Measurements from ENCODE around the gene ZNF318.
"Not testable (repeated sequence)": the region's sequence is repeated elsewhere in the genome, so short reads cannot be mapped to it uniquely, and the experiment has no call there.

ZNF318 gene

DNA sequence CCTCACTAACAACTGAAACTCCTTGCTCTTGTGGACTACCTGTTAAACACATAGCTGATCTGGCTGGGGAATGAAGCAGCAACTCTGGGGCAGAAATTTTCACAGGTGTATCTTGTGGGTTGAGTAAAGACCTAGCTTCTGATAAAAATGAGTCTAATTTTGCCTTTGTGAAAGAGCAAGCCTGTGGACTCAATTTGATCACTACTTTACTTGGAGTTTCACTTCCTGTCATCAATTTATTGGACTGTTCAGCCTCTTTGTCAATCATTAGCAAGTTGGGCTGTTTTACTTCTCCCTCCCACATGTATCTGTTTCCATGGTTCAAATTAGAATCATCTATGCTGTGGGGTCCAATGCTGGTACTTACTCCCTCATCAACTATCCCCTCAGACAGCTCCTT, 31.2 kb downstream of the ZNF318 start:
- no peak for DNase-seq (ENCODE audit: low read depth)

DNA sequence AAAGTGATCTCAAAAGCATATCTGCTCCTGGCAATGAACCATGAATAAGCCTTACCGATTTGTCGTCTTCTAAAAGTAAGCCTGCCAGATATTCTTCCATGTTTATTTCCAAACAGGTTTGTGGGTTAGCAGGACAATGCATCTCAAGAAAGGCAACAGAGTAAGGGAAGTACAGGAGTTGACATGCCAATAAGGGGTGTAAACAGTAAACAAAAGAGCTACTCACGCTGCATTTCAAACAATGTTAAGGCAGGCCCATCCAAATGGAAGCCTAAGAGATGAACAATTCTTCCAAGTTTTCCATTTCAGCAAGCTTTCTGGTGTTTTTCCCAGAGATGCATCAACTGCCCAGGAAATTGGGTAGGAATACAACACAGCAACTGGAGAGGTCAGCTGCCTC, 33.1 kb downstream of the ZNF318 start:
- no peak for DNase-seq (ENCODE audit: low read depth)

DNA sequence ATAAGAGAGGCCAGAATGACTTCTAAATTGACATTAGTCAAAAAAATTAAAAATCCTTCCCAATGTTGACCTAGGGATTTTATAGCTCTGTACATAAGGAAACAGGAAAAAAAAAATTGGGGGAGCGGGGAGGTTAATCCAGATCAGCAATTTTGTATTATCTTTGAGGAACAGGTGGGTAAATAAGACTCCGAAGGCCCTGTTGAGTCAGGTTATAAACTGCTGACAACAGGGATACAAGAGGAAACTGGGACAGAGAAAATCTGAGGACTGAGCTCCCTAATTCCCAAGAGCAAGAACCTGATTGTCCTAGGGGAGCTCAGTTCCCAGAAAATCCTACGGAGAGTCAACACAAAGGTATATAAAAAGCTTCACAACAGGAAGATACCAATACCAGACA, 34.0 kb downstream of the ZNF318 start:
- no peak for DNase-seq (ENCODE audit: low read depth)

DNA sequence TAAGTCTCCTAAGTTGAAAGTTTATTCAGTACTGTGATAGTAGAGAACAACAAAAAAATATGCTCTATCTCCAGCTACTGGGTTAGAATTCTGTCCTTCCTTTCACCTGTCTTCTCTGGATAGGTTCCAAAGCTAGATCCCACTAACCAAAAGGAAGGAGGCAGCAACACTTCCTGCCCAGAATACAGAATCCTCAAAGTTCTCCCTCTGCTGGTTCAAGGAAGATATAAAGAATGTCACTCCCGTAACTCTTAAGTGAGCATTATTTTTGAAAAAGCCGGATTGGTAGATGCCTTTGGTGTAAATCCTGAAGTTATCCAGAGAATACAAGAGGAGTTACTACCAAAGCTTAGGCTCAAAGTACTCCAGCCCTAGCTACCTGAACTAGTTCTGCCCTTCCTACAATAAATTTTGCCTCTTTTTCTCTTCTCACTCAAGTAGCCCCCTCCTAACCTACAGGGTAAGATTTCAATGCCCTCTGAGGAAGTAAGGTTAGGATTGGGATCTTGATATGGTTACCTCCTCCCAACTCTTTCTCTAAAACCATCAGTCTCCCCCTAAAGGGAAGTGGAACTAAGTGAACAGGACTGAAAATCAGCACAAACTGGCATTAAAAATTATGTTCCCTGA, 34.9 kb downstream of the ZNF318 start:
- DNase-seq (ENCODE audit: low read depth), result peak; percentile 12

DNA sequence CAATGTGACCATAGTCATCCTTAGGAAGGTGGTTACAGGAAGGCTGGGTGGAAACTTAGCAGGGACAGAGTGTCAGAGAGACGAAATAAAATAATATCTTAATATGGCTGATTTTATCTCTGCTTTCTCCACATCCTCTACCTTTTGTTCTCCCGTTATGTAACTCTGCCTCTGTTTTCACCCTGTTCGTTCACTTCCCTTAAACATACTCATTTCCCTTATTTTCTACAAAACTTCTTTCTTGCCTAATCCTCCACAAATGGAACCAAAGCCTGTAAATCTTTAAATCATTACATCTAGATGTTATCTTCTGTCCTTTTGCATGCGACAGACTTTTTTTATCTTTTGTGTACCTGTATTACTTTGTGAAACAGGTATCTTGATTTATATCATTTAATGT, 37.6 kb downstream of the ZNF318 start:
- no peak for DNase-seq (ENCODE audit: low read depth)

DNA sequence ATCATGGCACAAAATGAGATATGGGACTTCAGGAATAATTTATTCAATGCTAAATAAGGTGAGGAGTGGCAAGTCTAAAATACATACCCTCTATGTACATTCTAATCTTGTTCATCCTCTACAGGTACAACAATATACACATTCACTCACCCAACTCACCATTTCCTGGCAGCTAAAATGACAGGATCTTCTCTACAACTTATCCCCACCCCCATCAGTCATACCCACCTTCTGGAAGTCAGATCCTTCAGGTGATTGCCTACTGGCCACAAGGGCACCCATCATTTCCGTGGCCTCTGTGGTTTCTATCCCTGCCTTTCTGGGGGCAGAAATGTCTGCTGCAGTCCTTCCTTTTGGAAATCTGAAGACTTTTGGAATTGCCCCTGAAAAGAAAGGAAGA, 38.0 kb downstream of the ZNF318 start:
- no peak for DNase-seq (ENCODE audit: low read depth)

DNA sequence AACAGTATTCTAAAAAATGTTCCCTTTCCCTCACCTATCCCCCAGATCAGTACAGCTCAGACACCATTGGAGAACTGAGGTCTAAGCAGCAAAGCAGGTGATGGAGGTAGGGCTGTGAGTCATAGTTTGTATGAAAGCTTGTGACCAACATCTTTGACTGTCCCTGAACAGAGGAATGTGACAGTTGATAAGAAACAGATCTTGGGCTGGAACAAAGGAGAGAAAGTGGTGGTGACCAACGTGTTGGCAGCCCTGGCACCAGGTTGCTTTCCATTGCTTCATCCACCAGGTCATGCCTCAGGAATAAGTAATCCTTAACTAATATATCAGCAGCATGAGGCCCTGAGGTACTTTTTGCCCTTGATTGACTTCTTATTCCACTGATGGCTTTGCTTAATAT, 40.9 kb downstream of the ZNF318 start:
- no peak for DNase-seq (ENCODE audit: low read depth)

DNA sequence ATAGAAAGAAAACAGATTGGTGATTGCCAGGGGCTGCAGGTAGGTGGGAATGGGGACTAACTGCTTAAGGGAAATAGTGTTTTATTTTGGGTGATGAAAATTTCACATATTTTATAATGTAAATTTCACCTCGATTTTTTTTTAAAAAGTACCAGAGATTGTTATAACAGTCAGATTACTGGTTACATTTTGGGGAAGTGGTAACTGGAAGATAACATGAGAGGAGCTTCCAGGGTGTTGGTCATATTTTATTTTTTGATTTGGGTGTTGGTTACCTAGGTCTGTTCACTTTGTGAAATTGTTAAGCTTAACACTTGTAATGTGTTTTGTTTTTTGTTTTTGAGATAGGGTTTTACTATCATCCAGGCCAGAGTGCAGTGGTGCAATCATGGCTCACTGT, 43.6 kb downstream of the ZNF318 start:
- DNase-seq (ENCODE audit: low read depth), result no peak

DNA sequence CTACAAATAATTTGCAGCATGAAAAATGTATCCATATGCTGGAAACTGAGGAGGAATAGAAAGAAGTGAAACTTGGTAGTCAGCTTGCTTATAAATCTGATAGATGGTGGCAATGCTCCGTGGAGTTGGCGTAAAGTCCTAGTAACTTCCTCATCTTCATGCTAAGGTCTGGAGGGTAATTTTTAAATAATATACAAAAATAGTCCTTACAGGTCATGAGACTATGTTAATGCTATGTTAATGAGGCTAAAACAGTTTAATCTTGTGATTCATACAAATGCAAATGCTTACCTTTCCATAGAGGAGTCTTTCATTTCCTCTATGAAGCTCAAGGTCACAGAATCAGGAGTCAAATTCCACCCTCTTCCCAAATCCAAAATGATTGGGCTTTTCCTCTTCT, 51.4 kb downstream of the ZNF318 start:
- no peak for DNase-seq (ENCODE audit: low read depth)

DNA sequence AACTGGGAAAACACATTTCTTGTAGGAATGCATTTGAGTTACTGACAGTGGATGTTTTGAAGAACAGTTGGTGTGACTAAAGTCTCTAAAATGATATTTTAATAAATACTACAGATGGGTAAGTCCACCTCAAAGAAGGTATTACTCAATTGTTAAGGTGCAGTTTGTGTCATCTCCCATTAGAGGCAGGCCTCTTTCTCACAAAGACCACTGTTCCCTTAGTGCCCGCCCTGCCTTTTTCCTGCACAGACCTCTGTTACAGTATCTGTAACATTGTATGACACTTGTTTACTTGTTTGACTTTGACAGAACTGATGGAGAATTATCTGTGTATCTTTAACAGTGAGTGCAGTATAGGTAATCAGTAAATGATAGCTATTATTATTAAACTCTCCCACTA, 55.6 kb downstream of the ZNF318 start:
- DNase-seq (ENCODE audit: low read depth), result no peak

DNA sequence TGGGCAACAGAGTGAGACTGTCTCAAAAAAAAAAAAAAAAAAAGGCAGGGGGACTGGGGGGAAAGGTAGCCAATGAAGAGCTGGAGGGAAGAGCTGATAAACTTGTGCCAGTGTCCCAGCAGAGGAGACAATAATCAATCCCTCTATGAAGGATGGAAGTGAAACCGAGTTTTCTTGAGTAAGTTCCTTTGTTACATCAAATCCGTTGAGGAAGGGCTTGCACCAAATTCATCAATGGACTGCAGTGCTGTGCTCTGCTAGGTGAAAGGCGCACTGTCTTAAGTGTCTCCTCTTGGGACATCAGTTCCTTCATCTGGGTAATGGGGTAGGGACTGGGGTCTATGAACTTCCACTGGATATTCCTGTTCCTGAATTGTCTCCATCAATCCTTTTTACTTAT, 57.8 kb downstream of the ZNF318 start:
- no peak for DNase-seq (ENCODE audit: low read depth)

DNA sequence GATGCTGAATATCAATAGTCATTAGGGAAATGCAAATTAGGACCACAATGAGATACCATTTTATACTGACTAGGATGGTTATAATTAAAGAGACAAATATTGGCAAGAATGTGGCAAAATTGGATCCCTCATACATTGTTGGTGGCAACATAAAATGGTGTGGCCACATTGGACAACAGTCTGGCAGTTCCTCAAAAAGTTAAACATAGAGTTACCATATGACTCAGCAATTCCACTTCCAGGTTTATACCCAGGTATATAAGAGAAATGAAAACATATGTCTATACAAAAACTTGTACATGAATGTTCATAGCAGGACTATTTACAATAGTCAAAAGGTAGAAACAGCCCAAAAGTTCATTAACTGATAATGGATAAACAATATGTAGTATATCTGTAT, 58.8 kb downstream of the ZNF318 start:
- no peak for DNase-seq (ENCODE audit: low read depth)

DNA sequence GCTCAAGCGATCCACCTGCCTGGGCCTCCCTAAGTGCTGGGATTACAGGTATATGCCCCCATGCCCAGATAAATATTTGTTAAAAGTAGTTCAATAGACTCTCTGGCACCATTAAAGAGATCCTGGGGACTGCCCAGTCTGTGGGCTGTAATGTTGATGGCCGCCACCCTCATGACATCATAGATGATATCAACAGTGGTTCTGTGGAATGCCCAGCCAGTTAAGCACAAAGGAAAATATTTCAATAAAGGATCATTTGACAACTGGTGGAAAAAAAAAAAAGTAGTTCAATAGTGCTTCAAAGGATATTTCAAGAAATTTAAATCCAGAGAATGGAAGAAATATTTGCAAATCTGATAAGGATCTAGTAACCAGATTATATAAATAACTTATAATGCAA, 59.3 kb downstream of the ZNF318 start:
- no peak for DNase-seq (ENCODE audit: low read depth)

DNA sequence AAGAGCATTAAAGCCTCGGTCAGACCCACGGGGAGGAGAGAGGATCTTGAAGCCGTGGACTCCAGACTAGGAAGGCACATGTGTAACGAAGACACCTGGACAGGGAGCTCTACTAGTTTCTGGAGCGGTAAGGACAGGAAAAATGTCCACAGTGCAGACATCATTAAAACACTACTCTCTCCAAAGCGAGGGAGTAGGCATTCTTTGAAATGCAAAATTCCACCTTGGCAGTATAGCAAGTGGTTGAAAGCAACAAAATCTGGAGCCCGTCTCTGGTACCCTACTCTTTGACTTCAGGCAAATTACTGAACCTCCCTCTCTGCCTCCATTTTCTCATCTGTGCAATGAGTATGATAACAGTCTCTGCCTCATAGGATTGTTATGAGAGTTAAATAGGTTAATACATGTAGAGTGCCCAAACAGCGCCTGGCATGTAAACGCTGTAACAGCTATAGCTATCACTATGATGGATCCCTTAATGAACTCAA, 60.4 kb downstream of the ZNF318 start:
- no peak for DNase-seq (ENCODE audit: low read depth)

DNA sequence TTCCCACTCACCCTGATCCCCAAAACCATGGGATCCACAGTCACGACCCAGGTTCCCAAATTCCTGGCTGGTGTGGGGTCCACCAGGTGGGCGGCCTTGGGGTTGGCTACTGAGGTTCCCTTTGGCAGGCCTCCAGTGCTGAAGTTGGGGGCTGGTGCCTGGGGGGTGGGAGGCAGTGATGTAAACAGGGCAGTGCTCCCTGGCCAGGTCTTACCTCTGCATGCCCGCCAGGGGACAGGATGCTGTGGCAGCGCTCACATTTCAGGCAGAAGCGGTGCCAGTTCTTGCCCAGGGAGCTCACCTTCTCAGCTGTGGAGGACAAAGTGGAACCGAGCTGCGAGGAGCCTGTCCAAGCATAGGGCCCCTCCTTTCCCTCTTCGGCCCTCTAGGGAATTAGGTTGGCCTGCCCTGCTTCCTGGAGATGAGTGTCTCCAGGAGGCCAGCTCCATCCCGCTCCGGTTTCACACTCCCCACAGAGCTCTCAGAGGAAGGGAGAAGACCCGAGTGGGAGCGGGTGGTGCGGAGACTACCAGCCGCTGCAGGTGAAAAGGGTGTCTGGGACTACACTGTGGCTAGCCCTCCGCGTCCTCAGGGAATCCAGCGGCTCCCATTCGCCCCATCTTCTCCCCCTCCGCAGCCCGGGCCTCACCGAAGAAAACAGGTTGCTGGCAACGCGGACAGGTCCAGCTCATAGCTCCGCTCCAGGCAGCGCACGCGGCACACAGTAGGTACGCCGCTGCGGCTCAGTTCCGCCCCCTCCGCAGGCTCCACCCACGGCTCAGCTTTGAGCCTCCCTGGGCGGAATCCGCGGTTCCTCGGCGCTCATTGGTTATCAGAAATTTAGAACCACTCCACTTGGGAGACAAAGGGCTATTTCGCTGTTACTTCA, 61.1 kb downstream of the ZNF318 start, which contains the start of gene CRIP3:
TSS of gene CRIP3 (minus strand) at position 726 of the 889 bp plus-strand sequence. CDS start at position 692, 34 bp downstream.
- no peak for DNase-seq (ENCODE audit: low read depth)

DNA sequence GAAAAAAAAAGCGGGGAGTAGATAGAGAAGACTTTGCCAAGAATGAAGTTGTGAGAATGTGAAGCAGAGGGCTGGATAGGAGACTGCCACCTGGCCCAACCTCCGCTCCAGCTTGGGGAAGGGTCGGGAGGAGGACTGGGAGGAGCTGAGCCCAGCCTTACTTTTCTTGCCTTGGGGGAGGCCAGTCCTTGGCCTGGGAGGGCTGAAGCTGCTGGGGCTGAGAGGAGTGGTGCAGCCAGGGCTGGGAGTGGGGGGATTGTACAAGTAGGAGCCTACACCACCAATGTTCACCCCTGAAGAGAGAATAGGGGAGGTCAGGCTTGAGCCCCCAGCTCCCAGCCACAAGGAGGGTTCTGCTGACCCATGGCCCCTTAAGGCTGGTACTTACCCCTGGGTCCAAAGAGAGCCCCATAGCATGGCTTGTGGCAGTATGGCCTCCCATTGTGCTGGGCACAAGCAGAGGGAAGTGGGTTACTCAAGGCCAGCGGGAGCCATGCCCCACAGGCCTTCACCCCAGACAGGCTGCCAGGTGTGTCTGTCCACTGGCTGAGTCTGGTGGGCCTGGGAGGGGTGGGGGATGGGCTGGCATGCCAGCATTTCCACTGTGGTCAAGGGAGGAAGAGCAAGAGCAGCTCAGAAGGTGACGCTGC, 61.9 kb downstream of the ZNF318 start:
- DNase-seq (ENCODE audit: low read depth), result no peak

DNA sequence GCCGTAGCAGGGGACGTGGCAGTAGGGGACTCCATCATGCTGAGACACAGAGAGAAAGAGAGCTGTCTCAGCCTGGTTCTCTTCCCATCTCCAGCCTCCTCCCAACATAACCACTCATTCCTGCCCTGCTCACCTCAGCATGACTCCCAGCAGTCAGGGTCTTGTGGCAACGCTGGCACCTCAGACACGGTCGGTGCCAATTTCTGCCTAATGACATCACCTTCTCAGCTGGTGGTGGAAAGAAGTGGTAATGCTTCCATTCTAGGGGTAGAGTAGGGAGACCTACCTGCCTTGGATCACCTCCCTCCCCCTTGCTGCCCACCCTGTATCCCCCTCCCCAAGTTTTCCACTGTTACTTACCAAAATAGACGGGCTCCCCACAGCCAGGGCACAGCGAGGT, 63.4 kb downstream of the ZNF318 start:
- no peak for DNase-seq (ENCODE audit: low read depth)

DNA sequence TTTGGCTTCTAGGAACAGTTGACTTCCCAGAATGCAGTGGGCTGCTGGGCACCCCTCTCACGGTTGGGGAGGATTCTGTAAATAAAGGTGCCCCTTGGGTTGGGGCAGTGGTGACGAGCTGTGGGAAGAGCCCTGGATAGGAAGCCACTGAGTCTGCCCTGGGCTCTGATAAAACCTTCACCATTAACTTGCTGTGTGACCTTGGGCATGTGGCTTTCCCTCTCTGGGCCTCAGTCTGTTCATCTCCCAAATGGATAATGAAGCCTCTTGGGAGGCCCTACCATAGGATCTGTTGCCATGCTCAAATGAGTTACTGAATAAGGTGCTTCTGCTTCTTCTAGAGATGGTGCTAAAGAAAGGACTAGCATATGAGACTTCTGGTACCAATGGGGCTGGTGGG, 64.6 kb downstream of the ZNF318 start:
- no peak for DNase-seq (ENCODE audit: low read depth)

DNA sequence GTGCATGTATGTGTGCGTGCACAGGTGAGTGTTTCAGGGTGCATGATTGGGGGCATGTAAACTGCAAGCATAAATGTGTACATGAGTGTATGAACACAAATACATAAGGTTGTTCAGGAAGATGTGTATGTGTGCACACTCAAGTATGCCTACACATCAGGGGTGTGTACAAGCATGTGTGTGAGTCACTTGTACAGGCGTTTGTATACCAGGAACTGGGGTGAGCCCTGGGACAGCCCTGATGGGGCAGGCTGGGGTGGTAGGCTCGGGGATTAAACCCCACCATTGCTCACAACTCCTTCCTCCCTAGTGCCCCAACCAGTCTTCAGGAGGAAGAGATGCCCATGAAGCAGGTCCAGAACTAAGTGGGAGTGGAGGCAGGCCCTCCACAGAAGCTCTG, 65.1 kb downstream of the ZNF318 start:
- DNase-seq (ENCODE audit: low read depth), result no peak

DNA sequence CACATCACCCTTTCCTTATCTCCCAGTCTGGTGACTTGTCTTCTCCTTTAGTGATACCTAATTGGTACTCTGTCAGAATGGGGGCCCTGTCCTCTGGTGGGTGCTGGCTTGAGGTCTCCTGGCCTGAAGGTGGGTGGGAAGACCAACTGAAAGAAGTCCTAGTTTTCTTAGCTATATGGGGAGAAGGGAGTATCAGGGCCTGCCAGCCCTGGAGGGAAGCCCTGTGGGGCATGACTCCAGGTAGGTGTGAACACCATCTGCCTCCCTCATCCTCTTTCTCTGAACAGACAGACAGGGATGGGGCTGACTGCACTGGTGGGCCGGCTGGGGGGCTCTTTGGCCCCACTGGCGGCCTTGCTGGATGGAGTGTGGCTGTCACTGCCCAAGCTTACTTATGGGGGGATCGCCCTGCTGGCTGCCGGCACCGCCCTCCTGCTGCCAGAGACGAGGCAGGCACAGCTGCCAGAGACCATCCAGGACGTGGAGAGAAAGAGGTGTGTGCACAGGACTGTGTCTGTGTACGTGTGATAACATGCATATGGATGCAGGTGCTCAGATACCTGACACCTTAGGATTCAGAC, 65.6 kb downstream of the ZNF318 start:
- no peak for DNase-seq (ENCODE audit: low read depth)

DNA sequence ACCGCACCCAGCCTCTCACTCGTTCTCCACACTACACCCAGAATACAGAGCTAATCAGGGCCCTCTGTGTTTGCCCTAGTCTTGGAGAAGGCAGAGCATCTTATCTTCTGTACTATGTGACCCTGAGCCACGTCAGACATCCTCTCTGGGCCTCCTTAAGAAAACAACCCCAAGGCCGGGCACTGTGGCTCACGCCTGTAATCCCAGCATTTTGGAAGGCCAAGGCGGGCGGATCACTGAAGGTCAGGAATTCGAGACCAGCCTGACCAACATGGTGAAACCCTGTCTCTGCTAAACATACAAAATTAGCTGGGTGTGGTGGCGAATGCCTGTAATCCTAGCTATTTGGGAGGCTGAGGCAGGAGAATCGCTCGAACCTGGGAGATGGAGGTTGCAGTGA, 66.4 kb downstream of the ZNF318 start:
- DNase-seq (ENCODE audit: low read depth), result not testable (repeated sequence)

DNA sequence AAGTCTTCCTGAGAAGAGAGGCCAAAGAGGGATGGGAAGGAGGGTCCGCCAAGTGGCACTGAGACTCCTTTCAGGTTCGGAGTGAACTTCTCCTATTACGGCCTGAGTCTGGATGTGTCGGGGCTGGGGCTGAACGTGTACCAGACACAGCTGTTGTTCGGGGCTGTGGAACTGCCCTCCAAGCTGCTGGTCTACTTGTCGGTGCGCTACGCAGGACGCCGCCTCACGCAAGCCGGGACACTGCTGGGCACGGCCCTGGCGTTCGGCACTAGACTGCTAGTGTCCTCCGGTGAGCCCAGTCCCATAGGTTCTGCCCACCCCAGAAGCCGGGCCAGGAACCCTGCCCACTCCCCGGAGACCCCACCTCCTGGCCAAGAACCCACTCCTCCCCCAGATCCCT, 67.3 kb downstream of the ZNF318 start:
- DNase-seq (ENCODE audit: low read depth), result no peak

Measured in CMK (cell line).